SK-N-MC (cell line): ENCODE measurements around the gene LEF1.

ENCODE experiments used
- DNase-seq: peaks from one replicate; pipeline ENCODE4 v3.0.0-alpha.2; 2011; ENCODE audit warnings: low read depth, low spot score
- H3K27ac ChIP-seq: fragments of 200-600 bp; sonication (generic); 2 replicates; pipeline ENCODE4 v1.5.1; 2016; ENCODE audit warnings: mixed run types
- H3K36me3 ChIP-seq: fragments of 200-600 bp; sonication (generic); 2 replicates; pipeline ENCODE4 v1.6.1; 2017; ENCODE audit warnings: antibody characterized with exemption, low read length, mixed read lengths; ENCODE audit not compliant: insufficient read depth
- H3K4me3 ChIP-seq: fragments of 200-600 bp; sonication (generic); 2 replicates; pipeline ENCODE4 v1.5.1; 2016
- H3K9ac ChIP-seq: fragments of 200-600 bp; sonication (generic); 2 replicates; pipeline ENCODE4 v1.8.0; 2017; ENCODE audit warnings: mixed run types, mixed read lengths; ENCODE audit not compliant: insufficient read length
- H3K9me3 ChIP-seq: fragments of 200-600 bp; sonication (generic); 2 replicates; pipeline ENCODE4 v1.6.1; 2017; ENCODE audit warnings: low read depth, mild to moderate bottlenecking, antibody characterized with exemption, low read length, moderate library complexity, mixed read lengths
- EZH2 ChIP-seq: fragments of 200-600 bp; sonication (generic); IDR thresholded peaks from one replicate; pipeline ENCODE4 v1.6.1; 2017; ENCODE audit warnings: antibody characterized with exemption
- FOXP2 ChIP-seq: optimal IDR thresholded peaks from 2 replicates; pipeline ENCODE3; 2011; ENCODE audit warnings: mild to moderate bottlenecking, moderate library complexity; ENCODE audit not compliant: insufficient read depth; ENCODE audit errors: extremely low read length, control extremely low read depth
- POLR2AphosphoS5 ChIP-seq: IDR thresholded peaks from 2 replicates; pipeline ENCODE4 v1.6.1; 2012; ENCODE audit warnings: mild to moderate bottlenecking, low read depth, low read length, borderline replicate concordance

Gene LEF1

DNA sequence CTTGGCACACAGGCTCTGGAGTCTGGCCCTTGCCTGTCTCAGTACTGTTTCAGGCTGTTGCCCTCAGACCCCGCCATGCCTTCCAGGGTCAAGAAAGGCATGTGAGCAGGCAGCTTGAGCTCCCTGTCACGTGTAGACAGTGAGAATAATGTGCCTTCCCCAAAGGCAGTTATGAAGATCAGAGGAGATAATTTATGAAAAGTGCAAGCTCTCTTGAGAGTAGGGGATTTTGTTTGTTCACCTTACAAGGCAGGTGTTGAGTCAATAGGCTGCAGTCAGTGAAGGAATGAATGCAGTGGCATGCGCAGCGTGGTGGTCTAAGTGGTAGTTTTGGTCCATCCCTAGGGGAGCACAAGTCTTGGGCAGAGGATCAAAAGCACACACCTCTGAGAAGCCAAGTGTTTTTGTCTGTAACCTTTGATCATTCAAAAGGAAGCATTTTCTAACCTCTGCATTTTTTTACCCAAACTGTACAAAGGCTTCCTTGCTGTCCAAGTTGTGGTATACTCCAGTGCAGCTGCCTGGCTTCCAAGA lies 164.7 kb downstream of the LEF1 start:
- no peaks in the 10 kb centered on the region; the same call in 1 of the 2 replicates for H3K9me3 ChIP-seq
- TF ChIP-seq EZH2 (no peak), FOXP2 (no peak), POLR2AphosphoS5 (no peak)
- H3K9ac ChIP-seq, result no peak overlapping the region
- H3K27ac ChIP-seq, result no peak overlapping the region
- H3K36me3 ChIP-seq, result peaks cover 43% of the 10 kb centered on the region
- no peak overlapping the region for H3K4me3 ChIP-seq
- DNase-seq, result no peak

GRCh38 chr4:108001540-108002135 lies 167.1 kb downstream of the LEF1 start:
- H3K9ac ChIP-seq, result no peak overlapping the region
- TF ChIP-seq FOXP2, result no peak
- no peak for TF ChIP-seq EZH2
- TF ChIP-seq POLR2AphosphoS5, result no peak
- no peak overlapping the region for H3K4me3 ChIP-seq
- peaks cover 66% of the 10 kb centered on the region for H3K36me3 ChIP-seq
- DNase-seq, result no peak
- no peaks in the 10 kb centered on the region; the same call in 1 of the 2 replicates for H3K9me3 ChIP-seq
- H3K27ac ChIP-seq, result no peak overlapping the region

- TF ChIP-seq FOXP2 (no peak), EZH2 (no peak), POLR2AphosphoS5 (no peak)
- no peak overlapping the region for H3K9ac ChIP-seq
- H3K4me3 ChIP-seq, result no peak overlapping the region
- H3K9me3 ChIP-seq, result no peaks in the 10 kb centered on the region; the same call in 1 of the 2 replicates
- peaks cover 76% of the 10 kb centered on the region for H3K36me3 ChIP-seq
- no peak overlapping the region for H3K27ac ChIP-seq
- DNase-seq, result no peak
Measured at GRCh38 chr4:107999932-108000539, 168.7 kb downstream of the LEF1 start.

GRCh38 chr4:107997794-107998193 lies 170.9 kb downstream of the LEF1 start:
- H3K9me3 ChIP-seq, result no peaks in the 10 kb centered on the region; the same call in 1 of the 2 replicates
- H3K9ac ChIP-seq, result no peak overlapping the region
- DNase-seq, result no peak
- no peak overlapping the region for H3K27ac ChIP-seq
- no peak for TF ChIP-seq POLR2AphosphoS5
- no peak for TF ChIP-seq FOXP2
- no peak for TF ChIP-seq EZH2
- H3K4me3 ChIP-seq, result no peak overlapping the region
- peaks cover 89% of the 10 kb centered on the region for H3K36me3 ChIP-seq
